Neutrophil (primary cell): ENCODE data around the gene R3HDM2.

Experiments used
- H3K27ac ChIP-seq: fragments of 200-600 bp; sonication (generic); 2 replicates; pipeline ENCODE4 v1.5.1; 2016; ENCODE audit warnings: mild to moderate bottlenecking, moderate library complexity
- H3K27me3 ChIP-seq: fragments of 200-600 bp; sonication (generic); 2 replicates; pipeline ENCODE4 v1.6.0; 2016; ENCODE audit warnings: mild to moderate bottlenecking
- H3K36me3 ChIP-seq: fragments of 200-600 bp; sonication (generic); 2 replicates; pipeline ENCODE4 v1.5.1; 2017
- H3K4me1 ChIP-seq, 2 experiments: fragments of 200-600 bp in 1 of 2; sonication (generic) in 1 of 2; 1 replicate in 1 of 2; 2 replicates in 1 of 2; pipeline versions ENCODE4 v1.5.1 to v1.6.1; 2013 to 2016; ENCODE audit warnings: low read depth in 1 of 2, low read length in 1 of 2, mild to moderate bottlenecking in 1 of 2, moderate library complexity in 1 of 2; ENCODE audit not compliant: control insufficient read depth in 1 of 2, insufficient read depth in 1 of 2
- H3K4me3 ChIP-seq, 2 experiments: fragments of 200-600 bp in 1 of 2; sonication (generic) in 1 of 2; 1 replicate in 1 of 2; 2 replicates in 1 of 2; pipeline ENCODE4 v1.5.1; 2013 to 2016; ENCODE audit warnings: low read depth in 1 of 2, low read length in 1 of 2, mild to moderate bottlenecking in 1 of 2, moderate library complexity in 1 of 2
- H3K9me3 ChIP-seq: fragments of 200-600 bp; sonication (generic); 2 replicates; pipeline ENCODE4 v1.5.1; 2016
- CTCF ChIP-seq: fragments of 200-600 bp; sonication (generic); IDR thresholded peaks from 2 replicates; pipeline ENCODE4 v1.5.1; 2016; ENCODE audit warnings: antibody characterized with exemption

Gene R3HDM2

GRCh38 chr12:57231276-57232021 lies 199.4 kb downstream of the R3HDM2 start:
- Histone ChIP-seq H3K9me3 (no peaks in the 10 kb centered on the region), H3K36me3 (peaks cover 21% of the 10 kb centered on the region), H3K4me1 (peaks cover 25 to 32% of the 10 kb centered on the region in 2 experiments), H3K27ac (no peak overlapping the region), H3K27me3 (peaks cover 46% of the 10 kb centered on the region), H3K4me3 (no peak overlapping the region)
- no peak for TF ChIP-seq CTCF

- Histone ChIP-seq H3K9me3 (no peaks in the 10 kb centered on the region), H3K27me3 (peaks cover 46% of the 10 kb centered on the region), H3K4me3 (peak overlapping the region in 1 of 2 experiments; percentile 51), H3K27ac (no peak overlapping the region), H3K36me3 (peaks cover 21% of the 10 kb centered on the region), H3K4me1 (peaks cover 29 to 36% of the 10 kb centered on the region in 2 experiments)
- TF ChIP-seq CTCF: no peak
Observed at GRCh38 chr12:57230381-57231155, 200.3 kb downstream of the R3HDM2 start.

GRCh38 chr12:57229634-57230380 lies 201.0 kb downstream of the R3HDM2 start, which contains the start of gene SHMT2:
Gene SHMT2, plus strand, starts transcription at chr12:57229711. Its CDS starts 68 bp downstream, at chr12:57229779.
- H3K27ac ChIP-seq: peak within 1 kb of the TSS; percentile 40
- H3K27me3 ChIP-seq: peaks cover 46% of the 10 kb centered on the region
- peaks cover 36 to 44% of the 10 kb centered on the region in 2 experiments for H3K4me1 ChIP-seq
- H3K36me3 ChIP-seq: peaks cover 21% of the 10 kb centered on the region
- H3K9me3 ChIP-seq: no peaks in the 10 kb centered on the region
- no peak for TF ChIP-seq CTCF
- H3K4me3 ChIP-seq: peak within 1 kb of the TSS; percentile 51 to 56

- H3K27ac ChIP-seq: no peak overlapping the region
Observed at GRCh38 chr12:57229046-57229633, 201.7 kb downstream of the R3HDM2 start.

More at GRCh38 chr12:57229046-57229633, 201.7 kb downstream of the R3HDM2 start:
- H3K27me3 ChIP-seq: peaks cover 51% of the 10 kb centered on the region
- H3K4me1 ChIP-seq: peaks cover 40 to 48% of the 10 kb centered on the region in 2 experiments
- no peak for TF ChIP-seq CTCF
- H3K9me3 ChIP-seq: no peaks in the 10 kb centered on the region
- H3K4me3 ChIP-seq: peak overlapping the region; percentile 51 to 56
- peaks cover 20% of the 10 kb centered on the region for H3K36me3 ChIP-seq
